Ishikawa (cell line): ENCODE measurements around the gene AP3B1.

Source experiments
- CEBPB ChIP-seq: IDR thresholded peaks from 2 replicates; pipeline ENCODE4 v1.6.1; 2012
- CREB1 ChIP-seq: IDR thresholded peaks from 2 replicates; pipeline ENCODE4 v1.6.1; 2012; ENCODE audit warnings: low read depth
- EGR1 ChIP-seq: IDR thresholded peaks from 2 replicates; pipeline ENCODE4 v1.6.1; 2012
- EP300 ChIP-seq: IDR thresholded peaks from 2 replicates; pipeline ENCODE4 v1.6.1; 2012; ENCODE audit warnings: borderline replicate concordance
- FOXM1 ChIP-seq: IDR thresholded peaks from 2 replicates; pipeline ENCODE4 v1.6.1; 2012; ENCODE audit warnings: low read depth, borderline replicate concordance
- NFIC ChIP-seq: IDR thresholded peaks from 2 replicates; pipeline ENCODE4 v1.6.1; 2012
- RAD21 ChIP-seq: IDR thresholded peaks from 2 replicates; pipeline ENCODE4 v1.6.1; 2012; ENCODE audit warnings: low read depth
- TAF1 ChIP-seq: IDR thresholded peaks from 2 replicates; pipeline ENCODE4 v1.6.1; 2012; ENCODE audit warnings: low read depth, mild to moderate bottlenecking
- TCF12 ChIP-seq: IDR thresholded peaks from 2 replicates; pipeline ENCODE4 v1.6.1; 2012; ENCODE audit warnings: low read depth
- TEAD4 ChIP-seq: IDR thresholded peaks from 2 replicates; pipeline ENCODE4 v1.6.1; 2012
- YY1 ChIP-seq: IDR thresholded peaks from 2 replicates; pipeline ENCODE4 v1.6.1; 2012; ENCODE audit warnings: low read depth
- ZBTB7A ChIP-seq: IDR thresholded peaks from 2 replicates; pipeline ENCODE4 v1.6.1; 2012; ENCODE audit warnings: low read depth
- TF ChIP-seq, protein P1 (sequence below): IDR thresholded peaks from 2 replicates; pipeline ENCODE4 v1.6.1; 2012; ENCODE audit warnings: low read depth, mild to moderate bottlenecking
- TF ChIP-seq, protein P2 (sequence below): IDR thresholded peaks from 2 replicates; pipeline ENCODE4 v1.6.1; 2012
- TF ChIP-seq, protein P3 (sequence below): IDR thresholded peaks from 2 replicates; pipeline ENCODE4 v1.6.1; 2012

The AP3B1 gene, protein sequence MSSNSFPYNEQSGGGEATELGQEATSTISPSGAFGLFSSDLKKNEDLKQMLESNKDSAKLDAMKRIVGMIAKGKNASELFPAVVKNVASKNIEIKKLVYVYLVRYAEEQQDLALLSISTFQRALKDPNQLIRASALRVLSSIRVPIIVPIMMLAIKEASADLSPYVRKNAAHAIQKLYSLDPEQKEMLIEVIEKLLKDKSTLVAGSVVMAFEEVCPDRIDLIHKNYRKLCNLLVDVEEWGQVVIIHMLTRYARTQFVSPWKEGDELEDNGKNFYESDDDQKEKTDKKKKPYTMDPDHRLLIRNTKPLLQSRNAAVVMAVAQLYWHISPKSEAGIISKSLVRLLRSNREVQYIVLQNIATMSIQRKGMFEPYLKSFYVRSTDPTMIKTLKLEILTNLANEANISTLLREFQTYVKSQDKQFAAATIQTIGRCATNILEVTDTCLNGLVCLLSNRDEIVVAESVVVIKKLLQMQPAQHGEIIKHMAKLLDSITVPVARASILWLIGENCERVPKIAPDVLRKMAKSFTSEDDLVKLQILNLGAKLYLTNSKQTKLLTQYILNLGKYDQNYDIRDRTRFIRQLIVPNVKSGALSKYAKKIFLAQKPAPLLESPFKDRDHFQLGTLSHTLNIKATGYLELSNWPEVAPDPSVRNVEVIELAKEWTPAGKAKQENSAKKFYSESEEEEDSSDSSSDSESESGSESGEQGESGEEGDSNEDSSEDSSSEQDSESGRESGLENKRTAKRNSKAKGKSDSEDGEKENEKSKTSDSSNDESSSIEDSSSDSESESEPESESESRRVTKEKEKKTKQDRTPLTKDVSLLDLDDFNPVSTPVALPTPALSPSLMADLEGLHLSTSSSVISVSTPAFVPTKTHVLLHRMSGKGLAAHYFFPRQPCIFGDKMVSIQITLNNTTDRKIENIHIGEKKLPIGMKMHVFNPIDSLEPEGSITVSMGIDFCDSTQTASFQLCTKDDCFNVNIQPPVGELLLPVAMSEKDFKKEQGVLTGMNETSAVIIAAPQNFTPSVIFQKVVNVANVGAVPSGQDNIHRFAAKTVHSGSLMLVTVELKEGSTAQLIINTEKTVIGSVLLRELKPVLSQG

DNA sequence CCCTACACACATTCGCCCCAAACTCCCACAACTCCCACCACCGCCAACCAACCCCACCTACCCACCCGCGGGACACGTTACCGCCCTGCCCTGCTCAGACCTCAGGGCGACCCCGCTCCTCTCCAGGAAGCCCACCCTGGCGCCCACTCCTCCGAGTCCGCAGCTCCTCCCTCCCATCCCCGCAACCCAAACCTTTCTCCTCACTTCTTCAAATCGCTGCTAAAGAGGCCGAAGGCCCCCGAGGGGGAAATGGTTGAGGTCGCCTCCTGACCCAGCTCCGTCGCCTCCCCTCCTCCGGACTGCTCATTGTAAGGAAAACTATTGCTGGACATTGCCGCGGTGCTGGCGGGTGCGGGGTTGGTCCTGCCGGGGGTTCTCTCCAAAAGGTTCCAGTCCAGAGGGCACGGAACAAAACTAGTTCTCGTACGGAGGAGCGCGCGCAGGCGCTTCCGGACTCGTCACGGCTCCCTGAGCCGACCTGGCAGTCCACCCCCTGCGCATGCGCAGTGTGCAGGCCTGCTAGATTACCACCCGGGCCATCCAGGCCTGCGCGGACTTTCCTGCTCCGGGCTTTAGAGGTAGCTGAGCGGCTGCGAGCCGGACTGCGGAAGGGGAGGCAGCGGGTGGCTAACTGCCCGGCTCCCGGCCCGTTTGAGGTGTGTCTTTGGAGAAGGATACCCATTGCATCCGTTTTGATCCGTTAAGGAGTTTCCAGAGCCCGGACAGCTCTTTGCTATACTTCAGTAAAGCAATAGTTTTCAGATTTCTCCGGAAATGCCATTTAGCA, at the start of gene AP3B1:
Gene AP3B1 (minus strand): TSS at position 451 of the 787 bp plus-strand sequence. CDS start 119 bp downstream, at position 332.
- TF ChIP-seq CREB1 (no peak), CEBPB (no peak; the same call in 1 of the 2 replicates), ZBTB7A (peak; percentile 86), NFIC (peak; percentile 23; the same call in 1 of the 2 replicates), RAD21 (no peak), TCF12 (peak; percentile 76), TEAD4 (no peak), FOXM1 (no peak), YY1 (peak; percentile 69), EGR1 (no peak), TAF1 (peak; percentile 78), EP300 (peak; percentile 37; the same call in 1 of the 2 replicates)
- TF ChIP-seq, protein P1, sequence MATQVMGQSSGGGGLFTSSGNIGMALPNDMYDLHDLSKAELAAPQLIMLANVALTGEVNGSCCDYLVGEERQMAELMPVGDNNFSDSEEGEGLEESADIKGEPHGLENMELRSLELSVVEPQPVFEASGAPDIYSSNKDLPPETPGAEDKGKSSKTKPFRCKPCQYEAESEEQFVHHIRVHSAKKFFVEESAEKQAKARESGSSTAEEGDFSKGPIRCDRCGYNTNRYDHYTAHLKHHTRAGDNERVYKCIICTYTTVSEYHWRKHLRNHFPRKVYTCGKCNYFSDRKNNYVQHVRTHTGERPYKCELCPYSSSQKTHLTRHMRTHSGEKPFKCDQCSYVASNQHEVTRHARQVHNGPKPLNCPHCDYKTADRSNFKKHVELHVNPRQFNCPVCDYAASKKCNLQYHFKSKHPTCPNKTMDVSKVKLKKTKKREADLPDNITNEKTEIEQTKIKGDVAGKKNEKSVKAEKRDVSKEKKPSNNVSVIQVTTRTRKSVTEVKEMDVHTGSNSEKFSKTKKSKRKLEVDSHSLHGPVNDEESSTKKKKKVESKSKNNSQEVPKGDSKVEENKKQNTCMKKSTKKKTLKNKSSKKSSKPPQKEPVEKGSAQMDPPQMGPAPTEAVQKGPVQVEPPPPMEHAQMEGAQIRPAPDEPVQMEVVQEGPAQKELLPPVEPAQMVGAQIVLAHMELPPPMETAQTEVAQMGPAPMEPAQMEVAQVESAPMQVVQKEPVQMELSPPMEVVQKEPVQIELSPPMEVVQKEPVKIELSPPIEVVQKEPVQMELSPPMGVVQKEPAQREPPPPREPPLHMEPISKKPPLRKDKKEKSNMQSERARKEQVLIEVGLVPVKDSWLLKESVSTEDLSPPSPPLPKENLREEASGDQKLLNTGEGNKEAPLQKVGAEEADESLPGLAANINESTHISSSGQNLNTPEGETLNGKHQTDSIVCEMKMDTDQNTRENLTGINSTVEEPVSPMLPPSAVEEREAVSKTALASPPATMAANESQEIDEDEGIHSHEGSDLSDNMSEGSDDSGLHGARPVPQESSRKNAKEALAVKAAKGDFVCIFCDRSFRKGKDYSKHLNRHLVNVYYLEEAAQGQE: no peak
- TF ChIP-seq, protein P2, sequence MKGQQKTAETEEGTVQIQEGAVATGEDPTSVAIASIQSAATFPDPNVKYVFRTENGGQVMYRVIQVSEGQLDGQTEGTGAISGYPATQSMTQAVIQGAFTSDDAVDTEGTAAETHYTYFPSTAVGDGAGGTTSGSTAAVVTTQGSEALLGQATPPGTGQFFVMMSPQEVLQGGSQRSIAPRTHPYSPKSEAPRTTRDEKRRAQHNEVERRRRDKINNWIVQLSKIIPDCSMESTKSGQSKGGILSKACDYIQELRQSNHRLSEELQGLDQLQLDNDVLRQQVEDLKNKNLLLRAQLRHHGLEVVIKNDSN: 0 out of 2 replicates have a peak, but pooled peaks have one; percentile 13
- TF ChIP-seq, protein P3, sequence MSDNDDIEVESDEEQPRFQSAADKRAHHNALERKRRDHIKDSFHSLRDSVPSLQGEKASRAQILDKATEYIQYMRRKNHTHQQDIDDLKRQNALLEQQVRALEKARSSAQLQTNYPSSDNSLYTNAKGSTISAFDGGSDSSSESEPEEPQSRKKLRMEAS: peak; percentile 63

DNA sequence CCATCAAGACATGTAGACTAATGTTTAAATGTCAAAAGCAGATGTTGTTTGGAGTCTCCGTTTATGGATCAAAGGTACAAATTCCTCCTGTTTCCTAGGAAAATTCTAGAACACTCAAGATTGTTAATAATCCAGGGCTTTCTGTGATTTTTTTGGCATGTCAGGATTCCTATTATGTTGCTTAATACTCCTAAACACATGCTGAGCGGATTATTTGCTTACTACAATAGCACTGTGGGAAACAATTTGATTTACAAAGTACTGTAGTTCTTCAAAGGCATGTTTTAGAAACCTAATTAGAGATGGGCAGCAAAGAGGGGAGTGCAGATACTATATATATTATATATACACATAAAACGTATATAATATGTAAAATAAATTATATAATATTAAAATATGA, 46.9 kb upstream of the AP3B1 start:
- TF ChIP-seq FOXM1 (no peak), CEBPB (peak; percentile 50), EP300 (no peak)

DNA sequence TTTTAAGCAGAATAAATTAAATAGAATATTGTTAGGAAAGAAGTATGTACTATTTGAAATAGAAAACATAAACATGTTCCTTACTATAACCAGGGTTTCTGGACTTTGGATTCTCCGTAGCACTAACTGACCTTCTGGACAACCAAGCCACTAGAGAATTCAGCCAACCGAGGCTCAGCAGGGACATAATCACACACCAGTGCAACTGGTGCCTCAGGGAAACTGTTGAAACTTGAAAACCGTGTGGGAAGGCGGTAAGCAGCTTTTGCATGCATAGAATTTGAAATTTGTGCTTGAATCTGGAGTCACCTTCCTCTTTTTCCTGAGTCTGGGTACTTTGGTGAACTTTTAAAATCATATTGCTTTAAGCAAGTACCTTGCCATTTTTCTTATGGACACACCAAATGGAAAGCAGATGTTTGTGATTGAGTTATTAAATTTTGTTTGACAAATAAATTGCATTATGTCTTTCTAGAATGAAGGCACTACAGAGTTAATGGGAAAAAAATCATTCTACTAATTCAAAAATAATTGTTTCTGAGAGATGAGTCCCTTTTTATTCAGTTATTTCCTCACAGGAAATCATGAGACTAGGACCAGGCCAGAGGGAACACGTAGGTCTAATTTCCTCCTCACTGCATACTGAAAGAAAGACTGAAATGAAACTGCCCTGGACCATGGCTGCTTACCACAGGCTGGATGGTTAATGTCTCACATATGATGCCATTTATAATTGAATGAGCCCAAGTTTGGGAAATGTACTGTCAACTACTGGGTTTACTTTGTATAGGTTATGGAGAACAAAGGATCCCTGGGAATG, 45.3 kb upstream of the AP3B1 start:
- TF ChIP-seq YY1 (no peak), CEBPB (no peak), TAF1 (no peak), NFIC (no peak), EP300 (no peak), RAD21 (no peak), CREB1 (no peak), EGR1 (no peak), TEAD4 (no peak), TCF12 (no peak), ZBTB7A (no peak), FOXM1 (no peak)
- TF ChIP-seq, protein P2: no peak
- TF ChIP-seq, protein P1: no peak

DNA sequence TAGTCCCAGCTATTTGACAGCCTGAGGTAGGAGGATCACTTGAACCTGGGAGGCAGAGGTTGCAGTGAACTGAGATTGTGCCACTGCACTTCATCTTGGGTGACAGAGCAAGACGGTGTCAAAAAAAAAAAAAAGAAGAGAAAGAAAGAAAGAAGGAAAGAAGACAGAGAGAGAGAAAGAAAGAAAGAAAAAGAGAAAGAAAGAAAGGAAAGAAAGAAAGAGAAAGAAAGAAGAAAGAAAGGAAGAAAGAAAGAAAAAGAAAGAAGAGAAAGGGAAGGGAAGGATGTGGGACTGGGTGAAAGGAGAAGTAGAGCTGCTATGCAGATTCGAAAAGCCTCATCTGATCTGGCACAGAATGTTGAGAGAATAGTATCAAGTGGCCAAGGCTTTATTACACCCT, 42.2 kb upstream of the AP3B1 start:
- TF ChIP-seq ZBTB7A: no peak
- TF ChIP-seq TCF12: no peak
- TF ChIP-seq TEAD4: no peak
- TF ChIP-seq RAD21: no peak
- TF ChIP-seq CREB1: no peak
- no peak for TF ChIP-seq EGR1
- TF ChIP-seq, protein P2: no peak
- no peak for TF ChIP-seq NFIC
- TF ChIP-seq TAF1: no peak
- TF ChIP-seq EP300: no peak
